HK-2 (cell line): Measurements from ENCODE around the gene TOP2B.

Experiments used
- DNase-seq: peaks from one replicate; pipeline ENCODE4 v3.0.0-alpha.2; 2018; ENCODE audit not compliant: unreplicated experiment

Gene TOP2B

GRCh38 chr3:25673738-25674298, 9.1 kb upstream of the TOP2B start:
- no peak for DNase-seq

- DNase-seq, result no peak
Measured at GRCh38 chr3:25665315-25666280, 891 bp upstream of the TOP2B start.

DNA sequence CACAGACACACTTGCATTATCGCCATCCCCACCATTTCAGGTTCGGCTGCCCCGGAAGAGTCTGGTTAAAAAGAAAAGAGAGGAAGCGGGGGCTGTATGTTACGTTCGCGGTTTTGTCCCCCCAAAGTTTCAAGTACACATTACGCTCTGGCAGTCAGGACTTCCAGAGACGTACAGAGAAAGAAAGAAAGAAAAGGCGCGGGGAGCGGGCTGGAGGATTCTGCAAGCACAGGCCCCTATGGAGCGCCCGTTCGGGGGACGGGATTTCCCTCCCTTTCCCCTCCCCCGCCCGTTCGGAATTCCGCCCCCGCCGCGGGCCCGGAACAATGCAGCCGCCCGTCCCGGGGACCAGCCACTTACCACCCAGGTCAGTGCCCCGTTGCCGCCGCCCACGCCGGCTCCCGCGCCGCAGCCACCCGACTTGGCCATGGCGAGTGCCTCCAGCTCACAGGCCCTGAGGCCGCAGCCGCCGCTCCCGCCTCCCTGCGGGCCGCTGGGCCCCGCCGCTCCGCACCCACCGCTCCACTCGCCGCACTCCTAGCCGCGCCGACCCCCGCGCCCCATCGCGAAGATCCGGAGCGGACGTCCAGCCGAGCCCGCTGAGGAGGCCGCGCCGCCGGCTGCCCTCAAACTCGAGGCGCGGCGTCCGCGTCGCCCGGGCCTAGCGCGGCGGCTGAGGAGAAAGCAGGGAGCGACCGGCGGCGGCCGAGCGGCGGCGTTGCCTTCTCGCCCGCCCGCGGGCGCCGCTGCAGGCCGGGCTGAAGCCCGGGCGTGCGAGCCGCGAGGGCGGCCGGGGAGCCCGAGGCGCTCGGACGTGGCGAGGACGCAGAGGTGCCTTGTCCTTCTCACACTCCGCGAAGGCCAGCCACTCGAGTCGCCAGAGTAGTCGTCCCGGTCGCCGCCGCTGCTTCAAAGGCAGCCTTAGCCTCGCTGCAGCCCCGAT, 567 bp downstream of the TOP2B start:
- peak; percentile 56 for DNase-seq

- DNase-seq, result peak; percentile 11
Measured at GRCh38 chr3:25663347-25663868, 1.3 kb downstream of the TOP2B start.

GRCh38 chr3:25662736-25663320, 1.9 kb downstream of the TOP2B start:
- DNase-seq, result no peak

DNA sequence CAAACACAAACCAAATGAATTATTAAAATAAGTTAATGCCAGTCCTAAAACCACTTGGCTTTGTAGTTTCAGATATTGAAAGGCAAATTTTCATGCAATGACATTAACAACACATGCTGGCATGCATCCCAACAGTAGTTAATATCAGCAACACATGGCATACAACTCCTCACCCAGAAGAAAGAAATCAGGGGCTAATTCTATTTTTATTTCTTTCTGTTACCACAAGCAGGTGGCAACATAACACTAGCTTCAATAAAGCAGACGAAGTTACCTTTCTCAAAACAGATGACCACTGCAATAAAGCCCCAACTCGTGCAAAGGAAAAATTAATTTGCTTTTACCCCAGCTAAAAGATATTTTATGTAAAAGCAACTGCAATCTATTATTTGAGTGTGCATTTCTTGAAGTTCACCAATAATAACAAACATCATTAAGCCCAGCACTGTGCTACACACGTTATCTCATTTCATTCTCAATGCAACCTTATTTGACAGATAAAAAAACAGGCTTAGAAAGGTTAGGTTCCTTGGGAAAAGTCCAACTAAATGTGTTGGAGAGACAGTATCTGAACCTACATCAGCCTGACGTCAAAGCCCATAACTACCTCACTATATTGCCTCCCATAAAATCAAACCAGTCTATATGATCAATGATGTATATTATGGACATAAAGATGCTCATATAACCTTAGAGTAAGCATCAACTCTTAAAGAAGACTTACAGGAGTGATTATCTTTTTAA, 2.8 kb downstream of the TOP2B start:
- DNase-seq, result no peak

DNA sequence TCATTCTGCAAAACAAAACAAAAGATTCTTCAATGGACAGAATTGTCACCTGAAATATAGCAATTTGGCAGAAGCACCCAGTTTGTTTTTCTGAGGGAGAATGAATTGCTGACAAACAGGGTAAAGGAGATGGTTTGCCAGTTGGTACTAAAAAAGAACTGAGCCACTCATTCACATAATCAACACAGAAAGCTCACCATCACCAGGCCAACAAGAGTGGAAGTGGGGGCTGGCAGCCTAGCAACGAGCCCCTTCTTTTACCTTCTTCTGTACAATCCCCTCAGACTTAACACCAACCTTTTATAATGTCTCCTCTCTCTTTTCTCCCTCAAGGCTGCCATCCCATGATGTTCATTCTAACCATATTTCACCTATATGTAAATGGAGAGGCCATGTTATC, 5.9 kb downstream of the TOP2B start:
- DNase-seq, result no peak

DNA sequence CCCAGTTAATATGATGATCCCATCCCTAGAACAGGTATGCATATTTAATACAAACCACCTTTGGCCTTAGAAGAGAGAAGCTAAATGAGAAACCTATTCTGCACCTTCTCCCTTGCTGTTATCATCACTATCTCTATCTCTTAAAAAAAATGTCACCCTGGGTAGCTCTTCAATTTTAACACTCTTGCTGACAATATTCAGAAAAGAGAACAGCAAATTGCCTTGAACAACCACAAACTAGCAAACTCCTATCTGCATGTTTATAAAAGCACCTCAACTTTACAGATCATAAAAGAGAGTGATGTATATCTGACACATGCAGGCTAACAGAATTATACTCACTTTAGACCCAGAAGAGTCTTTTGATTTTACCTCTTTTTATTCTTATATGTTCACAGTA, 7.4 kb downstream of the TOP2B start:
- no peak for DNase-seq

- DNase-seq, result no peak
Measured at GRCh38 chr3:25655659-25656058, 9.0 kb downstream of the TOP2B start.

DNA sequence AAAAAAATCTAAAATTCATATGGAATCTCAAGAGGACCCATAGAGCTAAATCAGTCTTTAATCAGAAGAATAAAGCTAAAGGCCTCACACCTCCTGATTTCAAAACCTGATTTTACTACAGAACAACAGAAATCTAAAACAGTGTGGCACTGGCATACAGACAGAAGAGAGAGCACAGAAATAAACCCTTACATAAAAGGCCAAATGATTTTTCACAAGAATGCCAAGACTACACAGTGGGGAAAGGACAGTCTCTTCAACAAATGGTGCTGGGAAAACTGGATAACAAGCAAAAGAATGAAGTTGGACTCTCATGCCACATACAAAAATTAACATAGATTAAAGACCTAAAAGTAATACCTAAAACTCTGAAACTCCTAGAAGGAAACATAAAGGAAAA, 10.1 kb downstream of the TOP2B start:
- no peak for DNase-seq

DNA sequence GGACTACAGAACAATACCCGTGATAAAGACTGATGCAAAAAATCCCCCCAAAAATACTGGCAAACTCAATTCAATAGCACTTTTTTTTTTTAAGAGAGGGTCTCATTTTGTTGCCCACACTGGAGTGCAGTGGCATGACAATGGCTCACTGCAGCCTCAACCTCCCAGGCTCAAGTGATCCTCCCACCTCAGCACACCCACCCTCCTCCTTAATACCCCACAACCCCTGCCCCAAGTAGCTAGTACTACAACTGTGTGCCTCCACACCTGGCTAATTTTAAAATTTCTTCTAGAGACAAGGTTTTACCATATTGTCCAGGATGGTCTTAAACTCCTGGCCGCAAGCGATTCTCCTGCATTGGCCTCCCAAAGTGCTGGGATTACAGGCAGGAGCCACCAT, 11.4 kb downstream of the TOP2B start:
- DNase-seq, result no peak

DNA sequence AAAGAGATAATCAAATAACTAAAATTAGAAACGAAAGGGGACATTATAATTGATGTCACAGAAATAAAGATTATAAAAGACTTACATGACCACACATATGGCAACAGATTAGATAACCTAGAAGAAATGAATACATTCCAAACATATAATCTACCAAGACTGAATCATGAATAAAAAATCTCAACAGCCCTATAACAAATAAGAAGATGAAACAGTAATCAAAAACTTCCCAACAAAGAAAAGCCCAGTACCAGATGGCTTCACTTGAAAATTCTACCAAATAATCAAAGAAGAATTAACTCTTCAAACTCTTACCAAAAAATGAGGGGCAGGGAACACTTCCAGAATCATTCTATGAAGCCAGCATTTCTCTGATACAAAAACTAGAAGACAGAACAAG, 11.8 kb downstream of the TOP2B start:
- no peak for DNase-seq

- no peak for DNase-seq
Measured at GRCh38 chr3:25648925-25649830, 15.5 kb downstream of the TOP2B start.

- peak; percentile 63 for DNase-seq
Measured at GRCh38 chr3:25648107-25648535, 16.6 kb downstream of the TOP2B start.

GRCh38 chr3:25635038-25635437, 29.7 kb downstream of the TOP2B start:
- DNase-seq, result no peak

DNA sequence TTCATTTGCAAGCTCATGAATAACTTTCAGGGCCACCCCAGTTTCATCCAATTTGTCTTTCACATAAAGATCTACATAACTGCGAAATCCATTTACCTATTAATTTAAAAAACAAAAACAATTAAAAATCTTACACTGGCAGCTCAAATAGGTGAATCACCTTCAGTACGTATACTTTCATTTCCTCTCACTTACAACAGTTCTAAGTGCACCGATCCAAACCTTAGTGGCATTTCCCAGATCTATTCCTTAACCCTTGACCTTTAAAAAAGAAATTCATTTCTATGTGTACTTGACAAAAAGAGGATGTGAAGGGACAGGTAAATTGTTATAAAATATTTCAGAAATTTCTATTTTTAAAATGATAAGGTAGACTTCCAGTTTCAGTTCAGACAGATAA, 30.8 kb downstream of the TOP2B start:
- DNase-seq, result no peak

DNA sequence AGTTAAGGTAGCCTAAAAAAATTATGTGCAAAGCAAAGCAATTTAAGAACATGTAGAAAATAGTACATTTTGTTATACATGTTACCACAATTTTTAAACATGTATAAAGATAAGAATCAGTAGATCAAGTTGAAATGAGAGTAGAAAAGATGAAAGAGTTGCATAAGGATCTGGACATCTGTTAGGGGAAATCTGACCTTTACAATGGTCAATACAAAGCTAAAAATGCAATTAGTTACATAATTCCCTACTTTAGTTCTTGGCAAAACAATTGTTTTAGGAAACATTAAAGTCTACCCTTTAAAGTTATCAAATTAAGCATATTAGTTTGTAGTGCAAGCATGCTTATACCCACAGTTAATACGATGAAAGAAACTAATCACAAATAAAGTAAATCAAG, 32.7 kb downstream of the TOP2B start:
- DNase-seq, result no peak

DNA sequence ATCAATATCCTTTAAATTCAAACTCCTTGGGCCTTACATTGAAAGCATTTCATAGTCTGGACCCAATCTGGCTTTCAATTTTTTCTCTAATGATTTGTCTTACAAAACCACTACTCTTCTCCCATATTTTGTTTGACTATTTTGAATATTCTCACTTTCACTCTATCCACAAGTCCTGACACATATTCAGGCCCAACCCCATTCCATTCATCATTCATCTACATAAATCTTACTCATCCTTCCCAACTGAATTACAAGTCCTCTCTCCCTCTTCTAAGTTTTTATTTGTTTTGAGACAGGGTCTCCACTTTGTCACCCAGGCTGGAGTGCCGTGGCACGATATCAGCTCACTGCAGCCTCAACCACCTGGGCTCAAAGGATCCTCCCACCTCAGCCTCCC, 43.6 kb downstream of the TOP2B start:
- no peak for DNase-seq

GRCh38 chr3:25620493-25620892, 44.2 kb downstream of the TOP2B start:
- DNase-seq, result no peak

GRCh38 chr3:25619382-25619781, 45.3 kb downstream of the TOP2B start:
- no peak for DNase-seq
